HEK293 (cell line): Measurements from ENCODE around the gene AGAP5.

ENCODE experiments used
- CTCF ChIA-PET: fragments of 350-600 bp; formaldehyde crosslinking; extraction: SDS; loops from one replicate; lab custom pipeline; 2021; ENCODE audit warnings: antibody characterized with exemption; lab: Yijun Ruan, JAX
- POLR2A ChIA-PET: fragments of 300-600 bp; formaldehyde crosslinking; extraction: SDS; loops from one replicate; lab custom pipeline; 2020; ENCODE audit warnings: antibody characterized with exemption, inconsistent platforms; lab: Yijun Ruan, JAX
- H3K27ac ChIP-seq: fragments of 200-500 bp; sonication (Bioruptor generic); 2 replicates; pipeline ENCODE4 v1.5.1; 2014; ENCODE audit warnings: low read depth, low read length, control low read depth, inconsistent platforms; ENCODE audit errors: extremely low read depth
- H3K36me3 ChIP-seq, 2 experiments: fragments of 200-500 bp in 1 of 2; sonication (Bioruptor generic) in 1 of 2; 1 replicate in 1 of 2; 2 replicates in 1 of 2; pipeline ENCODE4 v1.5.1; 2014 to 2017; ENCODE audit warnings: inconsistent platforms in 2 of 2, low read length in 2 of 2; ENCODE audit not compliant: control insufficient read depth in 2 of 2, insufficient read depth in 1 of 2
- H3K4me1 ChIP-seq: fragments of 200-500 bp; sonication (Bioruptor generic); 2 replicates; pipeline ENCODE4 v1.5.1; 2014; ENCODE audit warnings: mild to moderate bottlenecking, low read length, inconsistent platforms; ENCODE audit not compliant: control insufficient read depth, insufficient read depth
- H3K4me3 ChIP-seq: 2 replicates; pipeline ENCODE4 v1.5.1; 2011; ENCODE audit warnings: low read depth, mild to moderate bottlenecking, control low read depth, low read length, moderate library complexity
- H3K9me3 ChIP-seq: fragments of 200-500 bp; sonication (Bioruptor generic); 2 replicates; pipeline ENCODE4 v1.5.1; 2014; ENCODE audit warnings: low read depth, low read length, inconsistent platforms; ENCODE audit not compliant: control insufficient read depth, insufficient read depth
- EGR2 ChIP-seq: fragments of 450-650 bp; formaldehyde crosslinking; IDR thresholded peaks from 2 replicates; pipeline ENCODE4 v1.5.1; 2016; ENCODE audit warnings: low read depth, missing biosample characterization, missing genetic modification characterization
- GLIS2 ChIP-seq: fragments of 450-650 bp; formaldehyde crosslinking; IDR thresholded peaks from 2 replicates; pipeline ENCODE4 v1.5.1; 2016; ENCODE audit warnings: missing biosample characterization, missing genetic modification characterization
- SALL2 ChIP-seq: fragments of 450-650 bp; formaldehyde crosslinking; IDR thresholded peaks from 2 replicates; pipeline ENCODE4 v1.5.0; 2017; ENCODE audit warnings: missing biosample characterization, mild to moderate bottlenecking, missing genetic modification characterization, borderline replicate concordance
- SP2 ChIP-seq: fragments of 450-650 bp; formaldehyde crosslinking; IDR thresholded peaks from 2 replicates; pipeline ENCODE4 v1.5.1; 2016; ENCODE audit warnings: missing biosample characterization, missing genetic modification characterization
- SP3 ChIP-seq: fragments of 450-650 bp; formaldehyde crosslinking; IDR thresholded peaks from 2 replicates; pipeline ENCODE4 v1.5.1; 2016; ENCODE audit warnings: missing biosample characterization, missing genetic modification characterization
- SP7 ChIP-seq: fragments of 450-650 bp; formaldehyde crosslinking; IDR thresholded peaks from 2 replicates; pipeline ENCODE4 v1.5.1; 2016; ENCODE audit warnings: missing biosample characterization, missing genetic modification characterization
- ZBTB17 ChIP-seq: fragments of 450-650 bp; formaldehyde crosslinking; IDR thresholded peaks from 2 replicates; pipeline ENCODE4 v1.5.1; 2016; ENCODE audit warnings: missing biosample characterization, missing genetic modification characterization
- ZBTB20 ChIP-seq: fragments of 450-650 bp; formaldehyde crosslinking; IDR thresholded peaks from 2 replicates; pipeline ENCODE4 v1.5.1; 2016; ENCODE audit warnings: missing biosample characterization, missing genetic modification characterization
- ZBTB21 ChIP-seq: fragments of 450-650 bp; formaldehyde crosslinking; IDR thresholded peaks from 2 replicates; pipeline ENCODE4 v1.5.1; 2017; ENCODE audit warnings: missing biosample characterization, missing genetic modification characterization
- ZNF174 ChIP-seq: fragments of 450-650 bp; formaldehyde crosslinking; IDR thresholded peaks from 2 replicates; pipeline ENCODE4 v1.5.0; 2017; ENCODE audit warnings: missing biosample characterization, mild to moderate bottlenecking, missing genetic modification characterization
- ZNF292 ChIP-seq: fragments of 450-650 bp; formaldehyde crosslinking; IDR thresholded peaks from 2 replicates; pipeline ENCODE4 v1.5.1; 2016; ENCODE audit warnings: low read depth, missing biosample characterization, missing genetic modification characterization, borderline replicate concordance
- ZNF324 ChIP-seq: fragments of 450-650 bp; formaldehyde crosslinking; IDR thresholded peaks from 2 replicates; pipeline ENCODE4 v1.5.1; 2016; ENCODE audit warnings: missing biosample characterization, missing genetic modification characterization
- ZNF37A ChIP-seq: fragments of 450-650 bp; IDR thresholded peaks from 2 replicates; pipeline ENCODE4 v1.5.1; 2018; ENCODE audit warnings: missing biosample characterization, missing genetic modification characterization
- ZNF391 ChIP-seq: fragments of 450-650 bp; formaldehyde crosslinking; IDR thresholded peaks from 2 replicates; pipeline ENCODE4 v1.5.1; 2016; ENCODE audit warnings: low read depth, missing biosample characterization, missing genetic modification characterization, borderline replicate concordance
- ZNF404 ChIP-seq: fragments of 450-650 bp; formaldehyde crosslinking; IDR thresholded peaks from 2 replicates; pipeline ENCODE4 v1.5.1; 2017; ENCODE audit warnings: missing biosample characterization, missing genetic modification characterization
- ZNF530 ChIP-seq: fragments of 450-650 bp; formaldehyde crosslinking; IDR thresholded peaks from 2 replicates; pipeline ENCODE4 v1.5.1; 2016; ENCODE audit warnings: low read depth, missing biosample characterization, missing genetic modification characterization
- ZNF558 ChIP-seq: fragments of 450-650 bp; formaldehyde crosslinking; IDR thresholded peaks from 2 replicates; pipeline ENCODE4 v1.5.1; 2016; ENCODE audit warnings: missing biosample characterization, missing genetic modification characterization
- ZNF561 ChIP-seq: fragments of 450-650 bp; IDR thresholded peaks from 2 replicates; pipeline ENCODE4 v1.5.1; 2018; ENCODE audit warnings: missing biosample characterization, missing genetic modification characterization, borderline replicate concordance
- ZNF701 ChIP-seq: fragments of 450-650 bp; formaldehyde crosslinking; IDR thresholded peaks from 2 replicates; pipeline ENCODE4 v1.5.1; 2016; ENCODE audit warnings: missing biosample characterization, missing genetic modification characterization
- ZNF707 ChIP-seq: fragments of 450-650 bp; formaldehyde crosslinking; IDR thresholded peaks from 2 replicates; pipeline ENCODE4 v1.5.1; 2016; ENCODE audit warnings: missing biosample characterization, missing genetic modification characterization
- ZNF791 ChIP-seq: fragments of 450-650 bp; formaldehyde crosslinking; IDR thresholded peaks from 2 replicates; pipeline ENCODE4 v1.5.1; 2016; ENCODE audit warnings: missing biosample characterization, missing genetic modification characterization
- TF ChIP-seq, protein P1 (sequence below): fragments of 450-650 bp; formaldehyde crosslinking; IDR thresholded peaks from 2 replicates; pipeline ENCODE4 v1.5.1; 2016; ENCODE audit warnings: missing biosample characterization, missing genetic modification characterization
- TF ChIP-seq, protein P2 (sequence below): fragments of 450-650 bp; formaldehyde crosslinking; IDR thresholded peaks from 2 replicates; pipeline ENCODE4 v1.5.1; 2016; ENCODE audit warnings: missing biosample characterization, missing genetic modification characterization
- TF ChIP-seq, protein P3 (sequence below): fragments of 450-650 bp; formaldehyde crosslinking; IDR thresholded peaks from 2 replicates; pipeline ENCODE4 v1.5.1; 2016; ENCODE audit warnings: missing biosample characterization, missing genetic modification characterization
- TF ChIP-seq, protein P4 (sequence below): fragments of 450-650 bp; formaldehyde crosslinking; IDR thresholded peaks from 2 replicates; pipeline ENCODE4 v1.5.1; 2016; ENCODE audit warnings: missing biosample characterization, missing genetic modification characterization
- TF ChIP-seq, protein P5 (sequence below): fragments of 450-650 bp; formaldehyde crosslinking; IDR thresholded peaks from 2 replicates; pipeline ENCODE4 v1.5.1; 2016; ENCODE audit warnings: missing biosample characterization, missing genetic modification characterization
- TF ChIP-seq, protein P6 (sequence below): fragments of 450-650 bp; formaldehyde crosslinking; IDR thresholded peaks from 2 replicates; pipeline ENCODE4 v1.5.1; 2017; ENCODE audit warnings: missing biosample characterization, missing genetic modification characterization

Gene AGAP5

DNA sequence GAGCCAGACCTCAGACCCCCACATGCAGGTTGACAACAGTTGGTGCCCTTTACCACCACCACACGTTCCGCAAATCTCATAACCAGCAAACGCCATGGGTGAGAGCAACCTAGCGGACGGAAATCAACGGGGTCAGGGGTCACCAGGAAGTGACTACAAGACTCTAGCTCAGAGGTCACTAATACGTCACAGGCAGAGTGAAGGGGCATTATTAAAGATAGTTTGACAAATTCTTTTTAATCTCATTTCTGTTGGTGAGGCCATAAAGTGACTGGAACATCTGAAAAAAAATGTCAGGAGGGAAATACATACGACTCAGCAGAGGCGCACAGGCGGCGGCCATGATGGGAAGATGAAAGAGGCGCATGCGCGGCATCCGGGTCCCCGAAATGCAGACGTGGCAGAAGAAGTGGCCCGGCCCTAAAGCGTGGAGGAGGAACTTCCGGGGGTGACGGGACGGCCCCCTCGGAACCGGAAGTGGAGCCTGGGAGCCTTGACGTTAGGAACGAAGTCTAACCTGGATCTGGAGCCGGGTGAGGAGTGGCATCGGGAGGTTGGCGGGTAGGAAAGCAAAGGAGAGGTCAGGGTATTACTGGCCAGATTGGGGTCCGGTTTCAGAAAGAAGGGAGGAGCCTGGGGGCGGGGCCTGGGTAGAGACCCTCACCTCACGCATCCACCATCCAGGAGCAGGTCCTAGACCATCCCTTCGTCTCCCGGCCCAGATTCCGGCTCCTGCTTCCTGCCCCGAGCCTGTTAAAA, 46.2 kb upstream of the AGAP5 start, which contains the start of gene SEC24C (continued):
- TF ChIP-seq, protein P1, sequence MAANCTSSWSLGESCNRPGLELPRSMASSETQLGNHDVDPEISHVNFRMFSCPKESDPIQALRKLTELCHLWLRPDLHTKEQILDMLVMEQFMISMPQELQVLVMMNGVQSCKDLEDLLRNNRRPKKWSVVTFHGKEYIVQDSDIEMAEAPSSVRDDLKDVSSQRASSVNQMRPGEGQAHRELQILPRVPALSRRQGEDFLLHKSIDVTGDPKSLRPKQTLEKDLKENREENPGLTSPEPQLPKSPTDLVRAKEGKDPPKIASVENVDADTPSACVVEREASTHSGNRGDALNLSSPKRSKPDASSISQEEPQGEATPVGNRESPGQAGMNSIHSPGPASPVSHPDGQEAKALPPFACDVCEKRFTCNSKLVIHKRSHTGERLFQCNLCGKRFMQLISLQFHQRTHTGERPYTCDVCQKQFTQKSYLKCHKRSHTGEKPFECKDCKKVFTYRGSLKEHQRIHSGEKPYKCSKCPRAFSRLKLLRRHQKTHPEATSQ (tag by site-specific recombination) = no peak
- TF ChIP-seq ZNF292 (tag by site-specific recombination) = no peak
- TF ChIP-seq ZBTB20 (tag by site-specific recombination) = peak; percentile 23; the same call in 1 of the 2 replicates
- no peak for TF ChIP-seq ZNF391 (tag by site-specific recombination)
- peak; percentile 95 for TF ChIP-seq SP3 (tag by site-specific recombination)
- TF ChIP-seq ZBTB17 = peak; percentile 82; the same call in 1 of the 2 replicates
- peak; percentile 98 for TF ChIP-seq SP2
- 0 out of 2 replicates have a peak, but pooled peaks have one; percentile 67 for TF ChIP-seq ZNF561 (tag by site-specific recombination)
- peak; percentile 99 for TF ChIP-seq ZBTB21 (tag by site-specific recombination)
- peak; percentile 80; the same call in 1 of the 2 replicates for TF ChIP-seq GLIS2
- TF ChIP-seq ZNF324 = 0 out of 2 replicates have a peak, but pooled peaks have one; percentile 24
- TF ChIP-seq ZNF404 (tag by site-specific recombination) = no peak

DNA sequence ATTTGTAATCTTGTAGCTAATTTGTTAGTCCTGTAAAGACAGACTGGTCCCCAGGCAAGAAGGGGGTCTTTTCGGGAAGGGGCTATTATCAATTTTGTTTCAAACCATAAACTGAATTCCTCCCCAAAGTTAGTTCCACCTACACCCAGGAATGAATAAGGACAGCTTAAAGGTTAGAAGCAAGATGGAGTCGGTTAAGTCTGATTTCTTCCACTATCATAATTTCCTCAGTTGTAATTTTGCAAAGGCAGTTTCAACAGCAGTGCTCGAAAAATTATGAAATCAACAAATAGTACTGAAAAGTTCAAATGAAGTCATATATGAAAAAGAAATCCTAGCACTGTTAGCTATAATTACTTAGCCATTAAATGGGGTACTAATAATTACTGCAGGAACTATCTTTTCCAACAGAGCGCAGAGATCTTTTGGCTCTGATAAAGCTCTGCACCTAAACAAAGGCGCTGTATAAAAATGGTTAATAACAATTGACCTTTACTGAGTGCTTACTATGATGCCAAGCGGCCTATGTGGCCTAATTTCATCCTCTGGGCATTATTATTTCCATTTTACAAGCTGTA, 45.5 kb upstream of the AGAP5 start:
- peak overlapping the region; percentile 63 for H3K27ac ChIP-seq
- no peaks in the 10 kb centered on the region for H3K9me3 ChIP-seq
- CTCF ChIA-PET = no interaction called here
- peak overlapping the region; percentile 97 for H3K4me3 ChIP-seq
- no peaks in the 10 kb centered on the region for H3K4me1 ChIP-seq
- peaks cover 12 to 26% of the 10 kb centered on the region in 2 experiments; a peak in 2 of 3 replicates for H3K36me3 ChIP-seq
- POLR2A ChIA-PET = interaction anchor here (0.9 to 5.4 kb wide), 7 partner anchors 9 to 118 kb away, joined by 3 to 48 read pairs (median 10); partner anchors contain the start of gene CHCHD1
- TF ChIP-seq ZNF37A (tag by site-specific recombination) (no peak), SP7 (tag by site-specific recombination) (no peak), ZNF701 (tag by site-specific recombination) (no peak), EGR2 (tag by site-specific recombination) (no peak), ZNF707 (tag by site-specific recombination) (no peak), ZNF558 (tag by site-specific recombination) (no peak), ZNF791 (tag by site-specific recombination) (no peak), SALL2 (no peak), ZNF530 (tag by site-specific recombination) (no peak), ZNF174 (no peak)
- TF ChIP-seq, protein P2, sequence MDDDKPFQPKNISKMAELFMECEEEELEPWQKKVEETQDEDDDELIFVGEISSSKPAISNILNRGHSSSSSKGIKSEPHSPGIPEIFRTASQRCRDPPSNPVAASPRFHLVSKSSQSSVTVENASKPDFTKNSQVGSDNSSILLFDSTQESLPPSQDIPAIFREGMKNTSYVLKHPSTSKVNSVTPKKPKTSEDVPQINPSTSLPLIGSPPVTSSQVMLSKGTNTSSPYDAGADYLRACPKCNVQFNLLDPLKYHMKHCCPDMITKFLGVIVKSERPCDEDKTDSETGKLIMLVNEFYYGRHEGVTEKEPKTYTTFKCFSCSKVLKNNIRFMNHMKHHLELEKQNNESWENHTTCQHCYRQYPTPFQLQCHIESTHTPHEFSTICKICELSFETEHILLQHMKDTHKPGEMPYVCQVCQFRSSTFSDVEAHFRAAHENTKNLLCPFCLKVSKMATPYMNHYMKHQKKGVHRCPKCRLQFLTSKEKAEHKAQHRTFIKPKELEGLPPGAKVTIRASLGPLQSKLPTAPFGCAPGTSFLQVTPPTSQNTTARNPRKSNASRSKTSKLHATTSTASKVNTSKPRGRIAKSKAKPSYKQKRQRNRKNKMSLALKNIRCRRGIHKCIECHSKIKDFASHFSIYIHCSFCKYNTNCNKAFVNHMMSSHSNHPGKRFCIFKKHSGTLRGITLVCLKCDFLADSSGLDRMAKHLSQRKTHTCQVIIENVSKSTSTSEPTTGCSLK (tag by site-specific recombination) = no peak
- TF ChIP-seq, protein P3, sequence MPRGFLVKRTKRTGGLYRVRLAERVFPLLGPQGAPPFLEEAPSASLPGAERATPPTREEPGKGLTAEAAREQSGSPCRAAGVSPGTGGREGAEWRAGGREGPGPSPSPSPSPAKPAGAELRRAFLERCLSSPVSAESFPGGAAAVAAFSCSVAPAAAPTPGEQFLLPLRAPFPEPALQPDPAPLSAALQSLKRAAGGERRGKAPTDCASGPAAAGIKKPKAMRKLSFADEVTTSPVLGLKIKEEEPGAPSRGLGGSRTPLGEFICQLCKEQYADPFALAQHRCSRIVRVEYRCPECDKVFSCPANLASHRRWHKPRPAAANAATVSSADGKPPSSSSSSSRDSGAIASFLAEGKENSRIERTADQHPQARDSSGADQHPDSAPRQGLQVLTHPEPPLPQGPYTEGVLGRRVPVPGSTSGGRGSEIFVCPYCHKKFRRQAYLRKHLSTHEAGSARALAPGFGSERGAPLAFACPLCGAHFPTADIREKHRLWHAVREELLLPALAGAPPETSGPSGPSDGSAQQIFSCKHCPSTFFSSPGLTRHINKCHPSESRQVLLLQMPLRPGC (tag by site-specific recombination) = no peak
- TF ChIP-seq, protein P4, sequence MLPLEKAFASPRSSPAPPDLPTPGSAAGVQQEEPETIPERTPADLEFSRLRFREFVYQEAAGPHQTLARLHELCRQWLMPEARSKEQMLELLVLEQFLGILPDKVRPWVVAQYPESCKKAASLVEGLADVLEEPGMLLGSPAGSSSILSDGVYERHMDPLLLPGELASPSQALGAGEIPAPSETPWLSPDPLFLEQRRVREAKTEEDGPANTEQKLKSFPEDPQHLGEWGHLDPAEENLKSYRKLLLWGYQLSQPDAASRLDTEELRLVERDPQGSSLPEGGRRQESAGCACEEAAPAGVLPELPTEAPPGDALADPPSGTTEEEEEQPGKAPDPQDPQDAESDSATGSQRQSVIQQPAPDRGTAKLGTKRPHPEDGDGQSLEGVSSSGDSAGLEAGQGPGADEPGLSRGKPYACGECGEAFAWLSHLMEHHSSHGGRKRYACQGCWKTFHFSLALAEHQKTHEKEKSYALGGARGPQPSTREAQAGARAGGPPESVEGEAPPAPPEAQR (tag by site-specific recombination) = no peak
- TF ChIP-seq, protein P5, sequence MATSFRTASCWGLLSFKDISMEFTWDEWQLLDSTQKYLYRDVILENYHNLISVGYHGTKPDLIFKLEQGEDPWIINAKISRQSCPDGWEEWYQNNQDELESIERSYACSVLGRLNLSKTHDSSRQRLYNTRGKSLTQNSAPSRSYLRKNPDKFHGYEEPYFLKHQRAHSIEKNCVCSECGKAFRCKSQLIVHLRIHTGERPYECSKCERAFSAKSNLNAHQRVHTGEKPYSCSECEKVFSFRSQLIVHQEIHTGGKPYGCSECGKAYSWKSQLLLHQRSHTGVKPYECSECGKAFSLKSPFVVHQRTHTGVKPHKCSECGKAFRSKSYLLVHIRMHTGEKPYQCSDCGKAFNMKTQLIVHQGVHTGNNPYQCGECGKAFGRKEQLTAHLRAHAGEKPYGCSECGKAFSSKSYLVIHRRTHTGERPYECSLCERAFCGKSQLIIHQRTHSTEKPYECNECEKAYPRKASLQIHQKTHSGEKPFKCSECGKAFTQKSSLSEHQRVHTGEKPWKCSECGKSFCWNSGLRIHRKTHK (tag by site-specific recombination) = no peak
- TF ChIP-seq, protein P6, sequence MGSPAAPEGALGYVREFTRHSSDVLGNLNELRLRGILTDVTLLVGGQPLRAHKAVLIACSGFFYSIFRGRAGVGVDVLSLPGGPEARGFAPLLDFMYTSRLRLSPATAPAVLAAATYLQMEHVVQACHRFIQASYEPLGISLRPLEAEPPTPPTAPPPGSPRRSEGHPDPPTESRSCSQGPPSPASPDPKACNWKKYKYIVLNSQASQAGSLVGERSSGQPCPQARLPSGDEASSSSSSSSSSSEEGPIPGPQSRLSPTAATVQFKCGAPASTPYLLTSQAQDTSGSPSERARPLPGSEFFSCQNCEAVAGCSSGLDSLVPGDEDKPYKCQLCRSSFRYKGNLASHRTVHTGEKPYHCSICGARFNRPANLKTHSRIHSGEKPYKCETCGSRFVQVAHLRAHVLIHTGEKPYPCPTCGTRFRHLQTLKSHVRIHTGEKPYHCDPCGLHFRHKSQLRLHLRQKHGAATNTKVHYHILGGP (tag by site-specific recombination) = no peak
